HepG2 (cell line): Measurements from ENCODE around the gene PLS1. TPM values are rescaled to one million over a fixed set of nuclear protein-coding genes. Genes with fewer than 3 reads are reported as not detected.
"Not testable (repeated sequence)": the region's sequence is repeated elsewhere in the genome, so short reads cannot be mapped to it uniquely, and the experiment has no call there.

ENCODE experiments used
- ARID4A ChIP-seq: sonication (generic); formaldehyde crosslinking; IDR thresholded peaks from 2 replicates; pipeline ENCODE4 v1.5.0; 2020; ENCODE audit warnings: mild to moderate bottlenecking, missing genetic modification reagents, borderline replicate concordance
- ATF3 ChIP-seq: sonication (generic); formaldehyde crosslinking; IDR thresholded peaks from 2 replicates; pipeline ENCODE4 v1.4.0; 2020; ENCODE audit warnings: missing genetic modification reagents
- ATF4 ChIP-seq, 2 experiments: fragments of 450-650 bp in 1 of 2; sonication (generic) in 1 of 2; formaldehyde crosslinking; IDR thresholded peaks; 2 replicates each; pipeline versions ENCODE4 v1.5.0 to v1.8.0; 2020 to 2022; ENCODE audit warnings: mild to moderate bottlenecking in 1 of 2, missing genetic modification reagents in 1 of 2
- CEBPB ChIP-seq: IDR thresholded peaks from 2 replicates; pipeline ENCODE4 v1.6.1; 2011; ENCODE audit warnings: low read depth, low read length, improper control_type of control experiment, borderline replicate concordance
- FOSL2 ChIP-seq: sonication (generic); formaldehyde crosslinking; IDR thresholded peaks from 2 replicates; pipeline ENCODE4 v1.4.0; 2020; ENCODE audit warnings: missing genetic modification reagents
- NR2F1 ChIP-seq, 2 experiments: fragments of 450-650 bp in 1 of 2; formaldehyde crosslinking in 1 of 2; IDR thresholded peaks; 2 replicates each; pipeline versions ENCODE4 v1.5.0 to v1.6.1; 2016 to 2020; ENCODE audit warnings: mild to moderate bottlenecking in 1 of 2, missing compliant biosample characterization in 1 of 2, missing genetic modification reagents in 1 of 2, moderate library complexity in 1 of 2
- SOX13 ChIP-seq, 3 experiments: fragments of 450-650 bp in 1 of 3; sonication (generic) in 1 of 3; formaldehyde crosslinking in 1 of 3; IDR thresholded peaks in 2 of 3; conservative IDR thresholded peaks in 1 of 3; 2 replicates each; pipeline versions ENCODE4 v1.5.0 to v1.6.1; 2016 to 2020; ENCODE audit warnings: antibody characterized with exemption in 1 of 3, mild to moderate bottlenecking in 1 of 3, missing compliant biosample characterization in 1 of 3, missing genetic modification reagents in 1 of 3, moderate library complexity in 1 of 3
- TEAD3 ChIP-seq: optimal IDR thresholded peaks from 2 replicates; pipeline ENCODE3; 2016; ENCODE audit warnings: borderline replicate concordance
- ZNF770 ChIP-seq: sonication (generic); formaldehyde crosslinking; IDR thresholded peaks from 2 replicates; pipeline ENCODE4 v1.5.0; 2020; ENCODE audit warnings: mild to moderate bottlenecking, missing genetic modification reagents
- polyA plus RNA-seq, 8 experiments: library from polyadenylated mRNA; depleted of rRNA in 3 of 8; stranded (reverse) in 7 of 8; unstranded in 1 of 8; fragments of >200 nt; fragmentation: Illumina TruSeq in 4 of 8; extraction: Trizol in 4 of 8; gene quantifications; 2 replicates each; pipeline versions ENCODE4 v1.2.1 to v1.2.3, GENCODE V29; 2011 to 2016; ENCODE audit warnings: low read depth in 4 of 8, missing spikeins in 1 of 8, mixed read lengths in 1 of 8; ENCODE audit not compliant: insufficient read depth in 1 of 8
- total RNA-seq, 5 experiments: library from RNA; depleted of rRNA; stranded (reverse); fragments of >200 nt; fragmentation: Illumina TruSeq; extraction: Trizol; gene quantifications; 2 replicates each; pipeline ENCODE4 v1.2.3, GENCODE V29; 2016; ENCODE audit warnings: low read depth in 1 of 5

The PLS1 gene
- total and polyA plus RNA-seq, 2 of the 13 experiments (the other 11 are each of a cell fraction or from before 2014, with no cell fraction given) = 11.2 to 21.1 TPM

GRCh38 chr3:142581070-142581469 is 15.1 kb upstream of the PLS1 start (continued):
- not testable (repeated sequence) for TF ChIP-seq SOX13 (IDR thresholded peaks at IDR 0.05)
- TF ChIP-seq SOX13 (CRISPR knock-in tag; conservative IDR thresholded peaks at IDR 0.05 in 1 of 2, IDR thresholded peaks at IDR 0.05 in 1 of 2) (0 out of 4 replicates have a peak, but pooled peaks of 1 of the 2 experiments have one; percentile 17), CEBPB (peak; percentile 82), ZNF770 (CRISPR knock-in tag) (peak; percentile 50; the same call in 1 of the 2 replicates), NR2F1 (CRISPR knock-in tag; IDR thresholded peaks at IDR 0.05) (peak in 1 of 2 experiments; percentile 49; a peak in 2 of 4 replicates), ATF4 (CRISPR knock-in tag; IDR thresholded peaks at IDR 0.05) (peak in 1 of 2 experiments; percentile 94; a peak in 2 of 4 replicates), TEAD3 (CRISPR knock-in tag) (peak; percentile 82), ATF3 (CRISPR knock-in tag) (peak; percentile 73), ARID4A (0 out of 2 replicates have a peak, but pooled peaks have one; percentile 28), FOSL2 (CRISPR knock-in tag) (0 out of 2 replicates have a peak, but pooled peaks have one; percentile 12)
